K562 (cell line): ENCODE measurements around the gene RARRES2. TPM values are rescaled to one million over a fixed set of nuclear protein-coding genes. Genes with fewer than 3 reads are reported as not detected.

Experiments
- ATAC-seq: fragments of 200-7000 bp; cut with Tn5 transposase; 3 replicates; pipeline ENCODE4 v1.9.1; 2020; ENCODE audit warnings: moderate library complexity
- BruUV-seq: library from RNA; stranded (reverse); fragments of 400-500 nt; replicated peaks from 2 replicates; lab custom pipeline; 2021; lab: Mats Ljungman, UMichigan
- CTCF ChIA-PET: fragments of 300-600 bp; formaldehyde crosslinking; extraction: SDS; loops from one replicate; lab custom pipeline; 2021; ENCODE audit warnings: low intra/inter-chr PET ratio; lab: Yijun Ruan, JAX
- POLR2A ChIA-PET: fragments of 300-600, 350-650 bp; sonication (Branson Sonifier 250); formaldehyde crosslinking; extraction: SDS; loops from one replicate; lab custom pipeline; 2021; ENCODE audit warnings: antibody characterized with exemption, inconsistent platforms; lab: Yijun Ruan, JAX
- DNase-seq, 4 experiments: peaks; one replicate each; pipeline versions ENCODE4 v3.0.0 to v3.0.0-alpha.2; 2011 to 2018; ENCODE audit warnings: low spot score in 3 of 4, mixed read lengths in 3 of 4; ENCODE audit errors: extremely low read depth in 1 of 4
- FAIRE-seq: peaks from 2 replicates; lab custom pipeline; 2011; peaks lifted over from hg19 to GRCh38; lab: Jason Lieb, UNC
- H2AFZ ChIP-seq: 2 replicates; pipeline ENCODE4 v1.6.0; 2011; ENCODE audit warnings: low read depth, low read length, control low read depth, inconsistent platforms
- H3K27ac ChIP-seq: fragments of 200-600 bp; 3 replicates; pipeline ENCODE4 v1.8.0; 2011; ENCODE audit warnings: low read depth, mild to moderate bottlenecking, control low read depth, inconsistent platforms, low read length, moderate library complexity, mixed read lengths; ENCODE audit errors: extremely low read depth
- H3K27me3 ChIP-seq, 2 experiments: fragments of 300-600 bp in 1 of 2; 2 replicates in 1 of 2; 3 replicates in 1 of 2; pipeline versions ENCODE4 v1.6.0 to v1.8.0; 2011; ENCODE audit warnings: inconsistent platforms in 2 of 2, low read length in 2 of 2, mild to moderate bottlenecking in 1 of 2, mixed read lengths in 1 of 2, moderate library complexity in 1 of 2; ENCODE audit not compliant: control insufficient read depth in 2 of 2, insufficient read depth in 2 of 2
- H3K36me3 ChIP-seq: fragments of 300-600 bp; 3 replicates; pipeline ENCODE4 v1.8.0; 2011; ENCODE audit warnings: mild to moderate bottlenecking, low read length, inconsistent platforms; ENCODE audit not compliant: control insufficient read depth, insufficient read depth
- H3K4me1 ChIP-seq, 2 experiments: fragments of 200-600 bp in 1 of 2; replicated peaks in 1 of 2; 2 replicates in 1 of 2; 3 replicates in 1 of 2; pipeline versions ENCODE4 v1.5.1 to v1.8.0; 2011; ENCODE audit warnings: inconsistent platforms in 2 of 2, low read length in 2 of 2, mild to moderate bottlenecking in 1 of 2, mixed read lengths in 1 of 2, moderate library complexity in 1 of 2; ENCODE audit not compliant: control insufficient read depth in 2 of 2, insufficient read depth in 2 of 2
- H3K4me2 ChIP-seq: 2 replicates; pipeline ENCODE4 v1.6.1; 2011; ENCODE audit warnings: low read length, control low read depth, inconsistent platforms, mixed read lengths; ENCODE audit not compliant: insufficient read depth
- H3K4me3 ChIP-seq: fragments of 200-600 bp; sonication (generic), shearing (Covaris generic); 2 replicates; pipeline ENCODE4 v1.5.1; 2016; ENCODE audit warnings: control low read depth, inconsistent platforms
- H3K79me2 ChIP-seq: fragments of 200-600 bp; 3 replicates; pipeline ENCODE4 v1.8.0; 2011; ENCODE audit warnings: low read length, inconsistent platforms; ENCODE audit not compliant: control insufficient read depth, insufficient read depth
- H3K9ac ChIP-seq, 2 experiments: 2 replicates each; pipeline versions ENCODE4 v1.6.0 to v1.6.1; 2011; ENCODE audit warnings: low read depth in 2 of 2, low read length in 2 of 2, control low read depth in 1 of 2, inconsistent platforms in 1 of 2, mild to moderate bottlenecking in 1 of 2, mixed read lengths in 1 of 2; ENCODE audit not compliant: insufficient read depth in 1 of 2
- H3K9me1 ChIP-seq: one replicate; pipeline ENCODE4 v1.6.0; 2011; ENCODE audit warnings: inconsistent platforms, mild to moderate bottlenecking, low read length, moderate library complexity; ENCODE audit not compliant: control insufficient read depth, insufficient read depth
- H3K9me3 ChIP-seq: replicated peaks from 2 replicates; pipeline ENCODE4 v1.5.1; 2011; ENCODE audit warnings: low read depth, low read length, inconsistent platforms; ENCODE audit not compliant: control insufficient read depth, insufficient read depth
- H4K20me1 ChIP-seq: replicated peaks from 2 replicates; pipeline ENCODE4 v1.6.1; 2011; ENCODE audit warnings: low read length, inconsistent platforms, mixed read lengths; ENCODE audit not compliant: control insufficient read depth, insufficient read depth
- POLR2G ChIP-seq: fragments of 200-400 bp; formaldehyde crosslinking; IDR thresholded peaks from 2 replicates; pipeline ENCODE4 v1.6.1; 2017; ENCODE audit warnings: low read depth, mild to moderate bottlenecking, antibody characterized with exemption, low read length, moderate library complexity
- WGBS: fragments of 100-300 bp; shearing (Covaris generic); methylation state at CpG from one replicate; pipeline ENCODE4 v1.1.6; 2016; ENCODE audit warnings: low coverage, mixed read lengths; ENCODE audit not compliant: insufficient coverage; ENCODE audit errors: missing lambda C conversion rate; 5-methylcytosine and 5-hydroxymethylcytosine counted together
- in situ Hi-C: fragments of 300-500 bp; cut with MboI; formaldehyde crosslinking; loops from 4 replicates; pipeline ENCODE4 v1.15.0; 2018; ENCODE audit warnings: inconsistent platforms, mixed read lengths
- intact Hi-C: fragments of 100-400 bp; cut with micrococcal nuclease; formaldehyde crosslinking; loops from 2 replicates; pipeline ENCODE4 v1.14.2; 2022
- polyA plus RNA-seq, 8 experiments: library from polyadenylated mRNA; depleted of rRNA in 4 of 8; stranded (reverse) in 5 of 8; unstranded in 3 of 8; fragments of >200 nt; fragmentation: Nextera tagmentation in 2 of 8; fragmentation: Illumina TruSeq in 1 of 8; extraction: Ambion mirVana in 2 of 8; extraction: Trizol in 1 of 8; gene quantifications; 2 replicates each; pipeline versions ENCODE4 v1.2.1 to v1.2.3, GENCODE V29; 2011 to 2014; ENCODE audit warnings: inconsistent platforms in 1 of 8, missing spikeins in 1 of 8
- total RNA-seq, 7 experiments: library from RNA; depleted of rRNA in 6 of 7; stranded (reverse); fragments of >200 nt in 6 of 7; fragmentation: Illumina TruSeq in 2 of 7; extraction: Trizol in 2 of 7; gene quantifications; 2 replicates each; pipeline versions ENCODE4 v1.2.1 to v1.2.3, GENCODE V29; 2011 to 2021; ENCODE audit warnings: low replicate concordance in 1 of 7
- TF ChIP-seq, protein P1 (sequence below), 2 experiments: fragments of 450-650 bp; formaldehyde crosslinking in 1 of 2; IDR thresholded peaks; 2 replicates each; pipeline versions ENCODE4 v1.4.0 to v1.6.1; 2014 to 2020; ENCODE audit warnings: mild to moderate bottlenecking in 2 of 2, borderline replicate concordance in 1 of 2, low read depth in 1 of 2
- TF ChIP-seq, protein P2 (sequence below): fragments of 250-450 bp; sonication (Bioruptor Pico); IDR thresholded peaks from 2 replicates; pipeline ENCODE4 v1.9.0; 2021; ENCODE audit warnings: mild to moderate bottlenecking, inconsistent platforms
- TF ChIP-seq, protein P3 (sequence below): sonication (generic); formaldehyde crosslinking; IDR thresholded peaks from 2 replicates; pipeline ENCODE4 v1.9.0; 2022; ENCODE audit warnings: mild to moderate bottlenecking, missing genetic modification reagents
- TF ChIP-seq, protein P4 (sequence below): sonication (generic); formaldehyde crosslinking; IDR thresholded peaks from 2 replicates; pipeline ENCODE4 v1.8.1; 2023; ENCODE audit warnings: mild to moderate bottlenecking, missing genetic modification reagents

Gene RARRES2
- total and polyA plus RNA-seq, 9 of the 15 experiments (the other 6 are each of a cell fraction or from before 2014, with no cell fraction given), result 0.11 to 1.7 (median 0.23) TPM; not detected in 6

DNA sequence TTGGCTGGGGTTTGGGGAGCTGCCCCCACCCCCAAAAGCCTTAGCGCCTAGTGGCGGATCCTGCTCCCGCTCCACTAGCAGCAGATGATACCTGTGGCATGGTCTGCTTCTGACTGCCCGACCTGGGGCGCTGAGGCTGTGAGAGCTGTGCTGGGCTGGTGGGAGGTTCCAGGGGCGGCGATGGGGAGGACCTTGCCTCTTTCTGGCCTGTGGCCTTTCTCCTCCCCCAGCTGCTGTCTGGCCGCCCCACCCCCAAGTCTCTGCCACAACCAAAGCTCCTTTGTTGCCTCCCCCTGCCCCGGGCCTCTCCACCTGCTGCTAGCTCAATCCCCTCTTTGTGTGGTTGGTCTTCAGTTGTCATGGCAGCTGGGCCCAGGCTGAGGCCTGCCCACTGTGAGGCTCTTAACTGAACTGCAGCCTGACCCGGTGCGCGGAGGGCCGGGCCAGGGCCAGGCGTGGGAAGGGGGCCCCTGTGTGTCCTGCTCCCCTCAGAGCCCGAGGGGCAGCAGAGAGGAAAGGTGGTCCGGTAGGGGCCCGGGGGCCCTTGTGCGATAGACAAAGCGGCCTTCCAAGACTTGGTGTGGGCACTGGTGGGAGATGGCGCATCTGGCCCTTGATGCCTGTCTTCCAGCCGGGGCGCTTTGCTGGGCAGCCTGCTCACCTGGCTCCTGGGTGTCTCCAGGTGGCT, 42.4 kb upstream of the RARRES2 start:
- no peak overlapping the region for H2AFZ ChIP-seq
- peaks cover 10% of the 10 kb centered on the region for H3K9me1 ChIP-seq
- FAIRE-seq (no peak), ATAC-seq (no peak), DNase-seq (peak in 3 of 4 experiments; percentile 41 to 58 (median 56))
- H3K9me3 ChIP-seq, result no peaks in the 10 kb centered on the region
- in situ Hi-C loops (no loop called here), intact Hi-C loops (no loop called here)
- no peak overlapping the region for H3K4me3 ChIP-seq
- 85% methylated on average over 22 of the region's 22 CpGs for WGBS
- H3K4me1 ChIP-seq, result peaks cover 9 to 45% of the 10 kb centered on the region in 2 experiments
- H3K4me2 ChIP-seq, result no peak overlapping the region
- peaks cover 21% of the 10 kb centered on the region; the same call in 2 of the 3 replicates for H3K36me3 ChIP-seq
- CTCF ChIA-PET, result no interaction called here
- H3K79me2 ChIP-seq, result peaks cover 53% of the 10 kb centered on the region
- BruUV-seq, result no TSS peak
- peak overlapping the region in 1 of 2 experiments; percentile 83; a peak in 2 of 4 replicates for H3K9ac ChIP-seq
- H3K27me3 ChIP-seq, result no peaks in the 10 kb centered on the region
- peaks cover 32% of the 10 kb centered on the region for H4K20me1 ChIP-seq
- H3K27ac ChIP-seq, result no peak overlapping the region
- POLR2A ChIA-PET, result interaction anchor here (0.5 to 1.7 kb wide), 11 partner anchors 9 to 181 kb away, joined by 3 to 7 read pairs (median 4); a partner anchor contains a TSS
- TF ChIP-seq, protein P1, sequence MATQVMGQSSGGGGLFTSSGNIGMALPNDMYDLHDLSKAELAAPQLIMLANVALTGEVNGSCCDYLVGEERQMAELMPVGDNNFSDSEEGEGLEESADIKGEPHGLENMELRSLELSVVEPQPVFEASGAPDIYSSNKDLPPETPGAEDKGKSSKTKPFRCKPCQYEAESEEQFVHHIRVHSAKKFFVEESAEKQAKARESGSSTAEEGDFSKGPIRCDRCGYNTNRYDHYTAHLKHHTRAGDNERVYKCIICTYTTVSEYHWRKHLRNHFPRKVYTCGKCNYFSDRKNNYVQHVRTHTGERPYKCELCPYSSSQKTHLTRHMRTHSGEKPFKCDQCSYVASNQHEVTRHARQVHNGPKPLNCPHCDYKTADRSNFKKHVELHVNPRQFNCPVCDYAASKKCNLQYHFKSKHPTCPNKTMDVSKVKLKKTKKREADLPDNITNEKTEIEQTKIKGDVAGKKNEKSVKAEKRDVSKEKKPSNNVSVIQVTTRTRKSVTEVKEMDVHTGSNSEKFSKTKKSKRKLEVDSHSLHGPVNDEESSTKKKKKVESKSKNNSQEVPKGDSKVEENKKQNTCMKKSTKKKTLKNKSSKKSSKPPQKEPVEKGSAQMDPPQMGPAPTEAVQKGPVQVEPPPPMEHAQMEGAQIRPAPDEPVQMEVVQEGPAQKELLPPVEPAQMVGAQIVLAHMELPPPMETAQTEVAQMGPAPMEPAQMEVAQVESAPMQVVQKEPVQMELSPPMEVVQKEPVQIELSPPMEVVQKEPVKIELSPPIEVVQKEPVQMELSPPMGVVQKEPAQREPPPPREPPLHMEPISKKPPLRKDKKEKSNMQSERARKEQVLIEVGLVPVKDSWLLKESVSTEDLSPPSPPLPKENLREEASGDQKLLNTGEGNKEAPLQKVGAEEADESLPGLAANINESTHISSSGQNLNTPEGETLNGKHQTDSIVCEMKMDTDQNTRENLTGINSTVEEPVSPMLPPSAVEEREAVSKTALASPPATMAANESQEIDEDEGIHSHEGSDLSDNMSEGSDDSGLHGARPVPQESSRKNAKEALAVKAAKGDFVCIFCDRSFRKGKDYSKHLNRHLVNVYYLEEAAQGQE (IDR thresholded peaks at IDR 0.05; ENCODE audit: borderline replicate concordance), result no peak
- TF ChIP-seq, protein P1 (CRISPR knock-in tag; IDR thresholded peaks at IDR 0.05; ENCODE audit: low read depth), result no peak
- TF ChIP-seq, protein P2, sequence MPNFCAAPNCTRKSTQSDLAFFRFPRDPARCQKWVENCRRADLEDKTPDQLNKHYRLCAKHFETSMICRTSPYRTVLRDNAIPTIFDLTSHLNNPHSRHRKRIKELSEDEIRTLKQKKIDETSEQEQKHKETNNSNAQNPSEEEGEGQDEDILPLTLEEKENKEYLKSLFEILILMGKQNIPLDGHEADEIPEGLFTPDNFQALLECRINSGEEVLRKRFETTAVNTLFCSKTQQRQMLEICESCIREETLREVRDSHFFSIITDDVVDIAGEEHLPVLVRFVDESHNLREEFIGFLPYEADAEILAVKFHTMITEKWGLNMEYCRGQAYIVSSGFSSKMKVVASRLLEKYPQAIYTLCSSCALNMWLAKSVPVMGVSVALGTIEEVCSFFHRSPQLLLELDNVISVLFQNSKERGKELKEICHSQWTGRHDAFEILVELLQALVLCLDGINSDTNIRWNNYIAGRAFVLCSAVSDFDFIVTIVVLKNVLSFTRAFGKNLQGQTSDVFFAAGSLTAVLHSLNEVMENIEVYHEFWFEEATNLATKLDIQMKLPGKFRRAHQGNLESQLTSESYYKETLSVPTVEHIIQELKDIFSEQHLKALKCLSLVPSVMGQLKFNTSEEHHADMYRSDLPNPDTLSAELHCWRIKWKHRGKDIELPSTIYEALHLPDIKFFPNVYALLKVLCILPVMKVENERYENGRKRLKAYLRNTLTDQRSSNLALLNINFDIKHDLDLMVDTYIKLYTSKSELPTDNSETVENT (CRISPR knock-in tag), result 0 out of 2 replicates have a peak, but pooled peaks have one; percentile 10
- TF ChIP-seq, protein P3, sequence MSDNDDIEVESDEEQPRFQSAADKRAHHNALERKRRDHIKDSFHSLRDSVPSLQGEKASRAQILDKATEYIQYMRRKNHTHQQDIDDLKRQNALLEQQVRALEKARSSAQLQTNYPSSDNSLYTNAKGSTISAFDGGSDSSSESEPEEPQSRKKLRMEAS (CRISPR knock-in tag), result 0 out of 2 replicates have a peak, but pooled peaks have one; percentile 12
- TF ChIP-seq POLR2G, result 0 out of 2 replicates have a peak, but pooled peaks have one; percentile 13
- TF ChIP-seq, protein P4, sequence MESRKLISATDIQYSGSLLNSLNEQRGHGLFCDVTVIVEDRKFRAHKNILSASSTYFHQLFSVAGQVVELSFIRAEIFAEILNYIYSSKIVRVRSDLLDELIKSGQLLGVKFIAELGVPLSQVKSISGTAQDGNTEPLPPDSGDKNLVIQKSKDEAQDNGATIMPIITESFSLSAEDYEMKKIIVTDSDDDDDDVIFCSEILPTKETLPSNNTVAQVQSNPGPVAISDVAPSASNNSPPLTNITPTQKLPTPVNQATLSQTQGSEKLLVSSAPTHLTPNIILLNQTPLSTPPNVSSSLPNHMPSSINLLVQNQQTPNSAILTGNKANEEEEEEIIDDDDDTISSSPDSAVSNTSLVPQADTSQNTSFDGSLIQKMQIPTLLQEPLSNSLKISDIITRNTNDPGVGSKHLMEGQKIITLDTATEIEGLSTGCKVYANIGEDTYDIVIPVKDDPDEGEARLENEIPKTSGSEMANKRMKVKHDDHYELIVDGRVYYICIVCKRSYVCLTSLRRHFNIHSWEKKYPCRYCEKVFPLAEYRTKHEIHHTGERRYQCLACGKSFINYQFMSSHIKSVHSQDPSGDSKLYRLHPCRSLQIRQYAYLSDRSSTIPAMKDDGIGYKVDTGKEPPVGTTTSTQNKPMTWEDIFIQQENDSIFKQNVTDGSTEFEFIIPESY, result peak; percentile 93
